SK-N-MC (cell line): ENCODE data around the gene FBXO11.

Source experiments
- EZH2 ChIP-seq: fragments of 200-600 bp; sonication (generic); IDR thresholded peaks from one replicate; pipeline ENCODE4 v1.6.1; 2017; ENCODE audit warnings: antibody characterized with exemption
- POLR2AphosphoS5 ChIP-seq: IDR thresholded peaks from 2 replicates; pipeline ENCODE4 v1.6.1; 2012; ENCODE audit warnings: mild to moderate bottlenecking, low read depth, low read length, borderline replicate concordance

DNA sequence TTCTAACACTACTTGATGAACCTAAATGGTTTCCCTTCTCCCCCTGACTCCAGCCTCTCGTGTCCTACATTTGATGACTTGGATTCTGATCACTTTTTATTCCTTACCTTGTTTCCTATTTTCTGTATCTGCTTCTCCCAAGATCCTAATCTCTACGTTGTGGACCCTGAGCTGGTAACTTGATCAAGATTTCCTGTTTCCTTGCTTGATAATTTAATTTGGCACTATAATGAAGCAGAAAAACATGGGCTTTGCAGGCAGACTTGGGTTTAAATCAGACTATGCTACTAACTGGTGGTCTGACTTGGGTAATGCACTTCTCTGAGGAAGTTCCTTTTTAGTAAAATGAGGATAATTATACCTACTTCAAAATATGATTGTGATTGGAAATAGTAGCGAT lies 11.7 kb upstream of the FBXO11 start:
- TF ChIP-seq EZH2 (no peak), POLR2AphosphoS5 (no peak)
